ENCODE measurements around the gene PLD6.
"Not testable (repeated sequence)": the region's sequence is repeated elsewhere in the genome, so short reads cannot be mapped to it uniquely, and the experiment has no call there.

PLD6 gene

DNA sequence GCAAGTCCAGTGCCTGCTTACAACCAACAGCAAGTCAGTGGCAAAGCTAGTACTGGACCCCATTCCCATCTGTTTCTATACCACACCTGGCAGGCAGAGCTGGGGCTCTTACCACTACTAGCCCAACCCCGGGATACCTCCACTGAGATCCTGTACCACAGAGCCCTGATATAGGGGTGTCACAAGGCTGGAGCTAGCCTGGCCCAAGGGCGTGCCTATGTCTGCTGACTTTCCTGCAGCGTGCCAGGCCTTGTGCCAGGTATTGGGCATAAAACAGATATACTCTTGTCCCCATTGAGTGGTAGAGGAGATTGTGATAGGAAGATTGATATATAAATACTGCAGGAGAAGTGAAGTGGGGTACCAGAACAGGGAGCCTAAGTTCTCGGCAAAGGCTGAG, 44.4 kb downstream of the PLD6 start:
- DNase-seq (ENCODE audit: low read depth), result no peak
- H3K4me3 ChIP-seq (ENCODE audit: control insufficient read depth, low read depth, low read length), result no peak overlapping the region
- TF ChIP-seq, protein P1, sequence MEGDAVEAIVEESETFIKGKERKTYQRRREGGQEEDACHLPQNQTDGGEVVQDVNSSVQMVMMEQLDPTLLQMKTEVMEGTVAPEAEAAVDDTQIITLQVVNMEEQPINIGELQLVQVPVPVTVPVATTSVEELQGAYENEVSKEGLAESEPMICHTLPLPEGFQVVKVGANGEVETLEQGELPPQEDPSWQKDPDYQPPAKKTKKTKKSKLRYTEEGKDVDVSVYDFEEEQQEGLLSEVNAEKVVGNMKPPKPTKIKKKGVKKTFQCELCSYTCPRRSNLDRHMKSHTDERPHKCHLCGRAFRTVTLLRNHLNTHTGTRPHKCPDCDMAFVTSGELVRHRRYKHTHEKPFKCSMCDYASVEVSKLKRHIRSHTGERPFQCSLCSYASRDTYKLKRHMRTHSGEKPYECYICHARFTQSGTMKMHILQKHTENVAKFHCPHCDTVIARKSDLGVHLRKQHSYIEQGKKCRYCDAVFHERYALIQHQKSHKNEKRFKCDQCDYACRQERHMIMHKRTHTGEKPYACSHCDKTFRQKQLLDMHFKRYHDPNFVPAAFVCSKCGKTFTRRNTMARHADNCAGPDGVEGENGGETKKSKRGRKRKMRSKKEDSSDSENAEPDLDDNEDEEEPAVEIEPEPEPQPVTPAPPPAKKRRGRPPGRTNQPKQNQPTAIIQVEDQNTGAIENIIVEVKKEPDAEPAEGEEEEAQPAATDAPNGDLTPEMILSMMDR (IDR thresholded peaks at IDR 0.05; ENCODE audit: control insufficient read depth, insufficient read depth, low read depth, low read length, missing control alignments), result no peak

DNA sequence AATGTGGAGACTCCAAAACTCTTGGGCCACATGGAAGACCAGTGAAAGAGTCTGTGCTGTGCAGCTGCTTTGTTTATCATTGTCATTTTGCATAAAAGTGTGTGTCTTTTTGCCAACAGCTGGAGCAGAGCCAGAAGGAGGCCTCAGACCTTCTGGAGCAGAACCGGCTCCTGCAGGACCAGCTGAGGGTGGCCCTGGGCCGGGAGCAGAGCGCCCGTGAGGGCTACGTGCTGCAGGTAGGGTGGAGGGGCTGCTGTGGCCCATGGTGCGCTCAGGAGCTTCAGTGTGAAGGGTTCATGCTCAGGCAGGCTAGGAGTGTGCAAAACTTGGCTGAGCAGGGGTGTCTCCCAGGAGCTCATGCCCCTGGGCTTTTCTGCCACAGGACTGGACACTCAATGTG, 45.0 kb downstream of the PLD6 start:
- H3K4me3 ChIP-seq (ENCODE audit: control insufficient read depth, low read depth, low read length), result no peak overlapping the region
- no peak for DNase-seq (ENCODE audit: low read depth)
- TF ChIP-seq, protein P1 (IDR thresholded peaks at IDR 0.05; ENCODE audit: control insufficient read depth, insufficient read depth, low read depth, low read length, missing control alignments), result no peak

DNA sequence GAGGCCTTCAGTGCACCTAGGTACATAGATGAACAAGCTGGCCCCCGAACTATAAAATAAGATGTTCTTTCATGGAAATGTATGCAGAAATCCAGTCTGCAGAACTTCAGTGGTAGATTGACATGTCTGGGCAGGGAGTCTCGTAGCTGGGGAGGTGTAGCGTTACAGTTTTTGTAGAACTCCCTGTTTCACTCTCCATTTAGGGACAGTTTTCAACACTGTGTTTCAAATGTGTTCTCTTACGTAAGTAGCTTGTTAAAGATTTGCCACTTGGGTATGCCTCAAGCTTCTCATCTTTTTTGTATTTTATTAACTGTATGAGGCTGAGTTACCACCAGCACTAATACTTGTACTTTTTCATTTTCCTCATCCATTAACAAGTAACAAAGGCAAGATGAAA, 46.6 kb downstream of the PLD6 start:
- TF ChIP-seq, protein P1 (IDR thresholded peaks at IDR 0.05; ENCODE audit: control insufficient read depth, insufficient read depth, low read depth, low read length, missing control alignments), result no peak
- H3K4me3 ChIP-seq (ENCODE audit: control insufficient read depth, low read depth, low read length), result no peak overlapping the region
- no peak for DNase-seq (ENCODE audit: low read depth)

DNA sequence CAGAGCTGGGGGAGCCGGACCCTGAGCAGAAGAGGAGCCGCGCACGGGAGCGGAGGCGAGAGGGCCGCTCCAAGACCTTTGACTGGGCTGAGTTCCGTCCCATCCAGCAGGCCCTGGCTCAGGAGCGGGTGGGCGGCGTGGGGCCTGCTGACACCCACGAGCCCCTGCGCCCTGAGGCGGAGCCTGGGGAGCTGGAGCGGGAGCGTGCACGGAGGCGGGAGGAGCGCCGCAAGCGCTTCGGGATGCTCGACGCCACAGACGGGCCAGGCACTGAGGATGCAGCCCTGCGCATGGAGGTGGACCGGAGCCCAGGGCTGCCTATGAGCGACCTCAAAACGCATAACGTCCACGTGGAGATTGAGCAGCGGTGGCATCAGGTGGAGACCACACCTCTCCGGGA, 47.6 kb downstream of the PLD6 start:
- not testable (repeated sequence) for DNase-seq (ENCODE audit: low read depth); H3K4me3 ChIP-seq (ENCODE audit: control insufficient read depth, low read depth, low read length)

DNA sequence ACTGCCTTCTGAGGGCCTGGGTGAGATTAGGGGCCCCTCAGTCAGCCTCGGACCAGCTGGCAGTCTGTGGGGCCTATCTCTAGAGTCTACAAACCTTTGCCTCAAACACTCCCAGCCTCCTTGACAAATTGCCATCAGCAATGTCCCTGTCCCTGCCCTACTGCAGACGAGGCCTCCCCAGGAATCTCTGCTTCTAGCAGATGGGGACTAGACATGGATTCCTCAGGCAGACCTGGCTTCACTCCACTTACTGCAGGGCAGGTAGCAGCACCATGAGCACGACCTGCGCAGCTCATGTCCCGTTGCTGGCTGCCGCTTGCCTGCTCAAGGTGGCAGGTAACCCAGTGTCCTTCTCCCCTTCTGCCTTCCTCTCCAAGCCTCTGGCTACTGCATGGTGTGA, 49.1 kb downstream of the PLD6 start:
- H3K4me3 ChIP-seq (ENCODE audit: control insufficient read depth, low read depth, low read length), result no peak overlapping the region
- no peak for DNase-seq (ENCODE audit: low read depth)
- TF ChIP-seq, protein P1 (IDR thresholded peaks at IDR 0.05; ENCODE audit: control insufficient read depth, insufficient read depth, low read depth, low read length, missing control alignments), result no peak

DNA sequence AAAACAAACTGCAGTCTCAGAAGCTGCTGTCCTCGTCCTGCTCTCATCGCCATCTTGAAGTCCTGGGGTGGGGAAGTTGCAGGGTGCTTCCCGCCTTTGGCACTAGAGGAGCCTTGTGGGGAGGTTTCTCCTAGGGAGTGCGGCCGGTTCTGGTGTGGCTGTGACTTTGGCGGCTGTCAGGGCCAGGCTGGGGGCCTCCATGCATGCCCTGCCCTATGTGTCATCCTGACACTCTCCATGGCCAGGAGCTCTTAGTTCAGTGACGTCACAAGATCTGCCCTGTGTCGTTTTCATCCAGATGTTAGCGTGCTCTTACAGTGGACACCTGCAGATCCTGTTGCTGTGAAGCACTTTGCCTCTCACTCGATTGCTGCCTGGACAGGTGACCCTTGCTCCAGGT, 49.6 kb downstream of the PLD6 start:
- no peak overlapping the region for H3K4me3 ChIP-seq (ENCODE audit: control insufficient read depth, low read depth, low read length)
- DNase-seq (ENCODE audit: low read depth), result no peak
- TF ChIP-seq, protein P1 (IDR thresholded peaks at IDR 0.05; ENCODE audit: control insufficient read depth, insufficient read depth, low read depth, low read length, missing control alignments), result no peak

DNA sequence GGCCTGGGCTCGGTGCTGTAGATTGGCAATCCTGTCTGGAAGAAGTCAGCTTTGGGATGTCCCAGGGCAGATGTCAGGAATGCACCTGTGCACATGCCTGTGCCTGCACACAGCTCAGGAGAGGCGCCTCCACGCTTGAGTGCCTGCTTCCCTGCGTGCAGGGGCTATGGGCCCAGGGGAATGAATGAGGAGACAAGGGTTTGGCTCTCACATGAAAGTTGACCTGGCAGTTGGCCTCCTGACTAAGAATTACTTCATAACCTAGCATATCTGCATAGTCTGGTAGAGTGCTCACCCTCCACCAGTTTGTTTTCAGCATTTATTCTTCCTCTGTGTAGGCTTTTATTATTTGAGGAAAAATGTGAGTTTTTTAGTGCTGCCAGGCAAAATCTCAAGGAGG, 50.0 kb downstream of the PLD6 start:
- no peak for DNase-seq (ENCODE audit: low read depth)
- H3K4me3 ChIP-seq (ENCODE audit: control insufficient read depth, low read depth, low read length), result no peak overlapping the region
- TF ChIP-seq, protein P1 (IDR thresholded peaks at IDR 0.05; ENCODE audit: control insufficient read depth, insufficient read depth, low read depth, low read length, missing control alignments), result no peak
